ENCODE measurements around the gene RELN.

RELN gene

DNA sequence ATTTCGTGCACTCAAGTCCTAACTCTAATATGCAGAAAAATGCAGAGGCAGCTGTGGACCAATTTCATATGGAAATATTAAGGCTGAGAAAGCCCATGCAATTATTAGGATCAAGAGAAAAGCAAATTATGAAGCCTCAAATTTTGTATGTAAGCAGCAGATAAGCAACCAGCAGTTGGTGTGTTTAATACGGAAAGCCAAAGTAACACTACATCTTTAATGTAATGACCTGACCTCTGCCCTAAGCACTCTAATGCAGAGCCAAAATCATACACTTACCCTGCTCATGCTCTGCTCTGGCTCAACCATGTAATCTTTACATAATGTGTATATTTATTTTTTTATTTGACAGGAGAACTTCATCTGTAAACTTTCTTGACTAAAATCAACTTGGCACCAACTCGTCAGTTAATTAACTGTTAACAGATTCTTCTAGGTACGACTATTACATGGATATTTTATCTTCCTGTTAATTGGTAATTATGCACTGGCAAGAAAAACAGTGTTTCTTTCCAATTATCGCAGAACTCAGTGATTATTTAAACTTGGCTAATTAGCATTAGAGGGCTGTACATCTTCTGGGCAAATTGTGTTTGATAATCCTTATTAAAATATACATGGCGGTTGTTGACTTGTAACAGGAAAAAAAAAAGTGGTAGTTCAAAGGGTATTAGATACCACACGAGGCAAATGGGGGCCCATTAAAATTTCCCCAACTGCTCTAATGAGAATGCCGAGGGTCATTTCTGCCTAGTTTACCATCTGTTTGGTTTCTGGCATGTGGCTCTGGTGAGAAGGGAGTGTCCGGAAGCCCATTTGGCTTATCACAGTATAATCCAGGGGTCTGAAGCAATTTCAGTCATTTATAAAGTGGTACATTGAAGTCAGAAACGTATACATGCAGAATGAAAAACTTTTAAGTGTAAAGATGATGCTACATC lies 94.5 kb downstream of the RELN start:
- TF ChIP-seq, protein P1, sequence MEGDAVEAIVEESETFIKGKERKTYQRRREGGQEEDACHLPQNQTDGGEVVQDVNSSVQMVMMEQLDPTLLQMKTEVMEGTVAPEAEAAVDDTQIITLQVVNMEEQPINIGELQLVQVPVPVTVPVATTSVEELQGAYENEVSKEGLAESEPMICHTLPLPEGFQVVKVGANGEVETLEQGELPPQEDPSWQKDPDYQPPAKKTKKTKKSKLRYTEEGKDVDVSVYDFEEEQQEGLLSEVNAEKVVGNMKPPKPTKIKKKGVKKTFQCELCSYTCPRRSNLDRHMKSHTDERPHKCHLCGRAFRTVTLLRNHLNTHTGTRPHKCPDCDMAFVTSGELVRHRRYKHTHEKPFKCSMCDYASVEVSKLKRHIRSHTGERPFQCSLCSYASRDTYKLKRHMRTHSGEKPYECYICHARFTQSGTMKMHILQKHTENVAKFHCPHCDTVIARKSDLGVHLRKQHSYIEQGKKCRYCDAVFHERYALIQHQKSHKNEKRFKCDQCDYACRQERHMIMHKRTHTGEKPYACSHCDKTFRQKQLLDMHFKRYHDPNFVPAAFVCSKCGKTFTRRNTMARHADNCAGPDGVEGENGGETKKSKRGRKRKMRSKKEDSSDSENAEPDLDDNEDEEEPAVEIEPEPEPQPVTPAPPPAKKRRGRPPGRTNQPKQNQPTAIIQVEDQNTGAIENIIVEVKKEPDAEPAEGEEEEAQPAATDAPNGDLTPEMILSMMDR (IDR thresholded peaks at IDR 0.05; ENCODE audit: low read depth, low read length) = no peak
- no peak overlapping the region for H3K4me3 ChIP-seq (ENCODE audit: low read depth, low read length)

DNA sequence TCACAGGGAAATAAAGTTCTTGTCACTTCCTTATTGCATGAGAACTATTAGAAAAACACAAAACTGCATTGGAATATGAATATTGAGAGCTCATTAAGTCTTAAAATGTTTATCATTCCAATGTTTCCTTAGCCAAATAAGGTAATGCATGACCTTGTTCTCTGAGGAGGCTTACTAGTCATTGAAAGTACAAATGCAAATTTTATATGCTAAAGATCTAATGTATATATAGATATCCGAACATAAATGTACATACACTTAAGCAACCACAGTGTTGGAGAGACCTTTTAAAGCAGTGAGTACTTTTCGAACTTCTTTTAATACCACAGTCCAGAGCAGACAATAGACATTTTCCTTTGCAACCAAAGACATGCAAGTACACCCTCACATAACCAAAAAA lies 96.1 kb downstream of the RELN start:
- TF ChIP-seq, protein P1 (IDR thresholded peaks at IDR 0.05; ENCODE audit: low read depth, low read length) = no peak
- no peak overlapping the region for H3K4me3 ChIP-seq (ENCODE audit: low read depth, low read length)

DNA sequence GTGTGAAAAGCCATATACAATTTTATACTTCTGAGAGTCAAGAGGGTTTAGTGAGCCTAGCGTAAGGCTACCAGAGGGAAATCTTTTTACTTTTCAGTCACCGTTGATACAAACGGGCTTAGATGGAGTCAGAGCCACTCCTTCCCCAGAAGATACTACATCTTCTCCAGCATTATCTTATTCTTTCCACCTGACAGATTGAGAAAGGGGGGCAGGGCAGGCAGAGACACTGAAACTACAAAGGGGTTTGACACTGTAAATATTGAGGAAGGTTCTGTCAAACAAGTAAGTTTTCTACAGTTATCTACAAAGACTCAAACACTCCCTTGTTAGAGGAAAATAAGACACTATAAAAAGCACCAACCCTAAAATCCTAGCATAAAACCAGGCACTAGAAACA lies 100.0 kb downstream of the RELN start:
- TF ChIP-seq, protein P1 (IDR thresholded peaks at IDR 0.05; ENCODE audit: low read depth, low read length) = no peak
- H3K4me3 ChIP-seq (ENCODE audit: low read depth, low read length) = no peak overlapping the region

GRCh38 chr7:103888603-103889153 lies 100.8 kb downstream of the RELN start:
- no peak overlapping the region for H3K4me3 ChIP-seq (ENCODE audit: low read depth, low read length)
- TF ChIP-seq, protein P1 (IDR thresholded peaks at IDR 0.05; ENCODE audit: low read depth, low read length) = no peak

- no peak overlapping the region for H3K4me3 ChIP-seq (ENCODE audit: low read depth, low read length)
- TF ChIP-seq, protein P1 (IDR thresholded peaks at IDR 0.05; ENCODE audit: low read depth, low read length) = no peak
Observed at GRCh38 chr7:103887853-103888602, 101.4 kb downstream of the RELN start.

DNA sequence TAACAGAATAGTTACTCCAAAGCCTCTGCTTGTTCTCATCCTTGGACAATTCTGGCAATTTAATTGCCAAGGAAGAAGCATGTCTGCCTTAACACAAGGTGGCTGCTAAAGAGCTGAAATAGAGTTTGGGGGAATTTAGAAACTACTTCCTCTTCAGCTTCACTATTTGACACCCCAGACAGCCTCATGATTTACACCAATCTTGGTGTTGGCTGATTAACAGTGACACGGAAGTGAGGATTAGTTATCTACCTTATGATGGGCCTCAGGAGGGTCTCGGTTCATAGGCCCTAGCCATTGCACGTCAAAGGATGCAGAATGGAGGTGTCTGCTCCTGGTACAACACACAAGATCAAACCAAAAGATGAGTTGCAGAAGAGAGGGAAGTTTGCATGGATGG lies 102.4 kb downstream of the RELN start:
- TF ChIP-seq, protein P1 (IDR thresholded peaks at IDR 0.05; ENCODE audit: low read depth, low read length) = no peak

More for the DNA sequence above, 102.4 kb downstream of the RELN start:
- no peak overlapping the region for H3K4me3 ChIP-seq (ENCODE audit: low read depth, low read length)
